ENCODE results near the gene DEF6.

DNA sequence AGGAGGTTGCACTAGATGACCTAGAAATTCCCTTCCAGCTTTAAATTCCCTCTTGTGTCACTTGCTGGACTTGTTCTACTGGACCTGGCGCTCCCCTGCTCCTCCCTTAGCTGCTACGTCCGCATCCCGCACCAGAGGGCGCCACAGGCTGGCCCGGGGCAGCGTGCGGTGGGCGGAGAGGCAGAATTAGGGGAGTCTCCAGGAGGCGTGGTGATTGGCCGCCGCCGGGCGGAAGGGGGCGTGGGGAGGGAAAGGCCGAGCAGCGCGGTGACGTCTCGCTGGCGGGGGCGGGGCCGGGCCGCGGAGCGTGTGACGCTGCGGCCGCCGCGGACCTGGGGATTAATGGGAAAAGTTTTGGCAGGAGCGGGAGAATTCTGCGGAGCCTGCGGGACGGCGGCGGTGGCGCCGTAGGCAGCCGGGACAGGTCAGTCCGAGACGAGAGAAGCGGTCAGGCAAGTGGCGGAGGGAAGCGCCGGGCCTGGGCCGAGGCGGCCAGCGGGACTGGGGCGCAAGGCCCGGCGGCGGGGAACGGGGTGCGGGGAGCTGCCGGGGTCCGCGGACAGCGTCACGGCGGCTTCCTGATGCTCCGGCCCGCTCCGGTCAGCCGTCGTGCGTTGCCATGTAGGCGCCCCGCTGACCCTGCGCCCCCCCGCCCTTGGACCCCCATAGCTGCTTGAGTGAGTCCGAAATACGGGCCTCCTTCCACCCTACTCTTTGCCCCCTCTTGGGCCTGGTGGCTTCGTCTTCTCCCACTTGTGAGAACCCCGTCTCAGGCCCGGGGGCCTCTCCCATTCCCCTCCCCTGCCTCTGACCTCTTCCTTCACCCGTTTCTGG is 44.9 kb downstream of the DEF6 start, which contains the start of gene PPARD:
- TF ChIP-seq, protein P1, sequence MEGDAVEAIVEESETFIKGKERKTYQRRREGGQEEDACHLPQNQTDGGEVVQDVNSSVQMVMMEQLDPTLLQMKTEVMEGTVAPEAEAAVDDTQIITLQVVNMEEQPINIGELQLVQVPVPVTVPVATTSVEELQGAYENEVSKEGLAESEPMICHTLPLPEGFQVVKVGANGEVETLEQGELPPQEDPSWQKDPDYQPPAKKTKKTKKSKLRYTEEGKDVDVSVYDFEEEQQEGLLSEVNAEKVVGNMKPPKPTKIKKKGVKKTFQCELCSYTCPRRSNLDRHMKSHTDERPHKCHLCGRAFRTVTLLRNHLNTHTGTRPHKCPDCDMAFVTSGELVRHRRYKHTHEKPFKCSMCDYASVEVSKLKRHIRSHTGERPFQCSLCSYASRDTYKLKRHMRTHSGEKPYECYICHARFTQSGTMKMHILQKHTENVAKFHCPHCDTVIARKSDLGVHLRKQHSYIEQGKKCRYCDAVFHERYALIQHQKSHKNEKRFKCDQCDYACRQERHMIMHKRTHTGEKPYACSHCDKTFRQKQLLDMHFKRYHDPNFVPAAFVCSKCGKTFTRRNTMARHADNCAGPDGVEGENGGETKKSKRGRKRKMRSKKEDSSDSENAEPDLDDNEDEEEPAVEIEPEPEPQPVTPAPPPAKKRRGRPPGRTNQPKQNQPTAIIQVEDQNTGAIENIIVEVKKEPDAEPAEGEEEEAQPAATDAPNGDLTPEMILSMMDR (IDR thresholded peaks at IDR 0.05; ENCODE audit: low read depth, low read length, missing input control), result peak; percentile 100
- TF ChIP-seq SP1 (IDR thresholded peaks at IDR 0.05), result peak; percentile 69
- TF ChIP-seq RAD21 (IDR thresholded peaks at IDR 0.05), result peak; percentile 100
- TF ChIP-seq, protein P2, sequence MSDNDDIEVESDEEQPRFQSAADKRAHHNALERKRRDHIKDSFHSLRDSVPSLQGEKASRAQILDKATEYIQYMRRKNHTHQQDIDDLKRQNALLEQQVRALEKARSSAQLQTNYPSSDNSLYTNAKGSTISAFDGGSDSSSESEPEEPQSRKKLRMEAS (IDR thresholded peaks at IDR 0.05), result no peak
- TF ChIP-seq, protein P3, sequence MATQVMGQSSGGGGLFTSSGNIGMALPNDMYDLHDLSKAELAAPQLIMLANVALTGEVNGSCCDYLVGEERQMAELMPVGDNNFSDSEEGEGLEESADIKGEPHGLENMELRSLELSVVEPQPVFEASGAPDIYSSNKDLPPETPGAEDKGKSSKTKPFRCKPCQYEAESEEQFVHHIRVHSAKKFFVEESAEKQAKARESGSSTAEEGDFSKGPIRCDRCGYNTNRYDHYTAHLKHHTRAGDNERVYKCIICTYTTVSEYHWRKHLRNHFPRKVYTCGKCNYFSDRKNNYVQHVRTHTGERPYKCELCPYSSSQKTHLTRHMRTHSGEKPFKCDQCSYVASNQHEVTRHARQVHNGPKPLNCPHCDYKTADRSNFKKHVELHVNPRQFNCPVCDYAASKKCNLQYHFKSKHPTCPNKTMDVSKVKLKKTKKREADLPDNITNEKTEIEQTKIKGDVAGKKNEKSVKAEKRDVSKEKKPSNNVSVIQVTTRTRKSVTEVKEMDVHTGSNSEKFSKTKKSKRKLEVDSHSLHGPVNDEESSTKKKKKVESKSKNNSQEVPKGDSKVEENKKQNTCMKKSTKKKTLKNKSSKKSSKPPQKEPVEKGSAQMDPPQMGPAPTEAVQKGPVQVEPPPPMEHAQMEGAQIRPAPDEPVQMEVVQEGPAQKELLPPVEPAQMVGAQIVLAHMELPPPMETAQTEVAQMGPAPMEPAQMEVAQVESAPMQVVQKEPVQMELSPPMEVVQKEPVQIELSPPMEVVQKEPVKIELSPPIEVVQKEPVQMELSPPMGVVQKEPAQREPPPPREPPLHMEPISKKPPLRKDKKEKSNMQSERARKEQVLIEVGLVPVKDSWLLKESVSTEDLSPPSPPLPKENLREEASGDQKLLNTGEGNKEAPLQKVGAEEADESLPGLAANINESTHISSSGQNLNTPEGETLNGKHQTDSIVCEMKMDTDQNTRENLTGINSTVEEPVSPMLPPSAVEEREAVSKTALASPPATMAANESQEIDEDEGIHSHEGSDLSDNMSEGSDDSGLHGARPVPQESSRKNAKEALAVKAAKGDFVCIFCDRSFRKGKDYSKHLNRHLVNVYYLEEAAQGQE (IDR thresholded peaks at IDR 0.05), result no peak
- no peak for TF ChIP-seq HNF4G (IDR thresholded peaks at IDR 0.05)
- peak in 1 of 2 donors; percentile 42 for TF ChIP-seq GABPA (IDR thresholded peaks at IDR 0.05 in 1 of 2, conservative IDR thresholded peaks at IDR 0.05 in 1 of 2)
- no peak for TF ChIP-seq NR2F2 (IDR thresholded peaks at IDR 0.05)
- peak in 1 of 2 donors; percentile 26 for TF ChIP-seq HNF4A (conservative IDR thresholded peaks at IDR 0.05)
- TF ChIP-seq, protein P4, sequence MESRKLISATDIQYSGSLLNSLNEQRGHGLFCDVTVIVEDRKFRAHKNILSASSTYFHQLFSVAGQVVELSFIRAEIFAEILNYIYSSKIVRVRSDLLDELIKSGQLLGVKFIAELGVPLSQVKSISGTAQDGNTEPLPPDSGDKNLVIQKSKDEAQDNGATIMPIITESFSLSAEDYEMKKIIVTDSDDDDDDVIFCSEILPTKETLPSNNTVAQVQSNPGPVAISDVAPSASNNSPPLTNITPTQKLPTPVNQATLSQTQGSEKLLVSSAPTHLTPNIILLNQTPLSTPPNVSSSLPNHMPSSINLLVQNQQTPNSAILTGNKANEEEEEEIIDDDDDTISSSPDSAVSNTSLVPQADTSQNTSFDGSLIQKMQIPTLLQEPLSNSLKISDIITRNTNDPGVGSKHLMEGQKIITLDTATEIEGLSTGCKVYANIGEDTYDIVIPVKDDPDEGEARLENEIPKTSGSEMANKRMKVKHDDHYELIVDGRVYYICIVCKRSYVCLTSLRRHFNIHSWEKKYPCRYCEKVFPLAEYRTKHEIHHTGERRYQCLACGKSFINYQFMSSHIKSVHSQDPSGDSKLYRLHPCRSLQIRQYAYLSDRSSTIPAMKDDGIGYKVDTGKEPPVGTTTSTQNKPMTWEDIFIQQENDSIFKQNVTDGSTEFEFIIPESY (IDR thresholded peaks at IDR 0.05), result no peak

Data from liver (tissue), 3 donors.